Colon (tissue), 2 donors: Measurements from ENCODE around the gene TCP11.

Experiments
- FAIRE-seq: peaks from 2 replicates; lab custom pipeline; 2012; peaks lifted over from hg19 to GRCh38; lab: Jason Lieb, UNC
- donor health status: control.
- donor health status: control.

The TCP11 gene

DNA sequence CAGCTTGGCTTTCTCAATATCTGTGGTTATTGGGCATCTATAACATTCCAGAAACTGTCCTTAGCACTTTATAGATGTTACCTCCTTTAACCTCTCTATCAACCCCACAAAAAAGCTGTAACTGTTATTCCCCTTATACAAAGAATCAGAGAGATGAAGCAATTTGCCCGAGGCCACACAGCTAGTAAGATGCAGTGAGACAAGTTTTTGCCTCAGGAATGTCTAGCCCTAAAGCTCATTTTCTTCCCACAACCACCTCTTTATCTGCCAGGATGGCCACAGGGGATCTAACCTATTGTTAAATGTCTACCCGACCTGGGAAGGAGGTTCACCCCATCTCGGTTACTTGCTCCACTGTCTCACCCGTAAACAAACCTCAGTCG, 31.9 kb upstream of the TCP11 start:
- FAIRE-seq = no peak

DNA sequence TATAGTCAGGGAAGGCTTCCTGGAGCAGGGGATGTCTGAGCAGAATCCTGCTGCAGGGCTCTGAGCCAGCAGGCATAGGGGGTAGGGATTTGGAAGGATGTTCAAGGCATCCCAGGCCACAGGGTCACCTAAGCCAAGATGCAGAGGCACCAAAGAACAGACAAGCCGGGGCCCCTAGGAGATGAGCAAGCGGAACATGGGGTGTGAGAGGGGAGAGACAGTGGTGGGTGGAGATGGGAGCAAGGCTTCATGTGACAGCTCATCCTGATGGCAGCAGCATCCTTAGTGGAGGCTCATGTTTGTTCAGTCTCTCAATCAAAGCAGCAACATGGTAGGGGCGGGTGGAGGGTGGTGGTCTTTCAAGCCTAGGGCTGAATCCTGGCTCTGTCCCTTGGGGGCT, 29.8 kb upstream of the TCP11 start:
- no peak for FAIRE-seq

DNA sequence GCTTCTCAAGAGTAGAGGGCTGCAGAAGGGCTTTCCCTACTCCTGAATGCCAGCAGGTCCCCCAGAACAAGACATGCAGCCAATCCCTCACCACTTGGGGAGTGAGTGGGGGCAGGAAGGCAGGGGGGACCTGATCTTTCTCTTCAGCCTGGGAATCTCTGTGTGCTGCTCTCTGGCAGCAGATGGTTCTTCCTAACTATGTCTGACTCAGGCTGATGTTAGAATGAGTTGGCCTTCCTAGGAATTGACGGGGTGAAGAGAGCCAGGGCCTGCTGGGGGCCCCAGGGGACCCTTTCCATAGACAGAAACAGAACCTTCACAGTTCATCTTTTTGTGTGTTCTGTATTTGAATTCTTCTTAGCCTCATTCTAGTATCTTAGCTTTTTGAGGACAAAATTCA, 29.0 kb upstream of the TCP11 start:
- FAIRE-seq = no peak

DNA sequence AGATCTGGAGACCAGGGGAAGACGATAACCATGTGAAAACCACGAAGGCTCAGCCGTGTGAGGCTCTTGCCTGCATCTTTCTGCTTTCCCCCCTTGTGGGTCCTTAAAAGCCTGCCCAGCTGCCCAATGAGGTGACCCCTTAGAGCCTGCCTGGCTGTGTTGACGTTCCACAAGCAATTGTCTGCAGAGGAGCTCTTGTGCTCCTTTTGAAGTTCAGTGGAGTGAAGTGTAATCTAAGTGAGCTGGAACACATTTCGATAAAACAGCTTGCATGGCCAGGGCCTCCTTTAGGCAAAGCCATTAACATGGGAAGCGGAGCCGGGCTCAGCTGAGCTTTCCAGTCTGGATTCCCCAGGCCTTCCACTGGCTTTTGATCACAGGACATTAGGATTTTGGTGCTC, 27.3 kb upstream of the TCP11 start:
- no peak for FAIRE-seq

DNA sequence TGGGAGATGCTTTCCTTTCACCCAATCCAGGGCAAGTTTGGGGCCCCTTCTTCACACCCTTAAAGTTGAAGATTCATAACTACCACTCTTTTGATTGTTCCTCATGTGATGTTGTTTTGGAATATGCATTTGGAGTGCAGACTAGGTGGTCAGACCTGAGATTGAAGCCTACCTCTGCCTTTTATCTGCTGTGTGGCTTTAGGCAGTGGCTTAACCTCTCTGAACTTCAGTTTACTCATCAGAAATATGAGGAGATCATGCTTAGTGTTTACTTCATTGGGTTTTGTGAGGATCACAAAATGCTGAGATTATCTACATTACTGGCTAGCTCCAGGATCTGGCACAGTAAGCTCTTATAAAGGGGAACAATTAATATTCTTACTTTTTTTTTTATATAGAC, 26.4 kb upstream of the TCP11 start:
- no peak for FAIRE-seq

DNA sequence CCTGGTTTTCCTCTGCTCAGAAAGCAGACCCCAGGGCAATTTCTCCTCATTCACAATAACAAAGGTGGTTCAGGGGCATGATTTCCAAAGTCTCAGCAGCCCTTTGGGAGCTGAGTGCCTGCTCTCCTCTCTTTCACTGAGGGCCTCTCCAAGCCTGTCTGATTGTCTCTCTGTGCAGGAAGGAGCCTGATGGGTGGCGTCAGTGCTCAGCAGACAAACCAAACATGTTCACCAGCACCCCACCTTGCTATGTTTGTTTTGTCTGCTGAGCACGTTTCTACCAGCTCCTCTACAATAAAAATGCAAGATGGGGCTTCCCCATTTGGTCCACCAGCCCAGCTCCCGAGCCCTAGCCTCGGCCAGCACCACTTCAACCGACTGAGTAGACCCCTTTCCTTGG, 25.4 kb upstream of the TCP11 start:
- FAIRE-seq = no peak

DNA sequence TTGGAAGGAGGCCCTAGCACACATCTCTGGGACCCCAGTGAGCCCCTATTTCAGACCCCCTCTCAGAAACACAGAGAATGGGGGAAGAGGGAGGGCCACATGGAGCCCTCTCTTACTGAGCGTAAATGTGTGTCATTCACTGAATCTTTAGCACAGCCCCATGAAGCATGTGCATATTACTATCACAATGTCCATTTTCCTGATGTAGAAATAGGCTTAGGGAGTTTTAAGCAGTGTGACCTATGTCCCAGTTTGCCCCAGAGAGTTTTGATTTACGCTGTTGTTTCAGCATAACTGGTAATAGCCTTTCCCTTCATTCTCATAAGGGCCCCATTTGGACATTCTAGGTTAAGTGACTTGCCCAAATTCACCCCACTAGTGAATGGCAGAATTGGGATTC, 25.0 kb upstream of the TCP11 start:
- no peak for FAIRE-seq

DNA sequence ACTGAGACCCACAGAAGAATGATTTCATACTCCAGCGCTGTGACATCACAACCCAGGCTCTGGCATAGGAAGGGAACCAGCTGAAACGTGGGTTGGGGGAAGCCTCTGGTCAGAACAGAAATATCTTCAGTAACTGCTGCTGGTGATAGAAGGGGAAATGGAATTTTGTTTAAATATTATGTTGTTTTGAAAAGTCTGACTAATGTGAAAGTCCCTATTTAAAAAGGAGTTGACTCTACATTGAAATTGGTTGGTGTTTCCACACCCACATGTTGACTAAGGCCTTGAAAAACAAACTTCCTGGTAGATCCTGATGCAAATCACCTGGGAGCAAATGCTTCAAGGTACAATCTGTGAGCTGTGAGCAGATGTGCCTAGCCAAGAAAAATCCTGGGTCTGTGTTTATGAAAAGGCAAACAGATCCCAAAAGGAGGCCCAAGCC, 24.5 kb upstream of the TCP11 start:
- FAIRE-seq = no peak

DNA sequence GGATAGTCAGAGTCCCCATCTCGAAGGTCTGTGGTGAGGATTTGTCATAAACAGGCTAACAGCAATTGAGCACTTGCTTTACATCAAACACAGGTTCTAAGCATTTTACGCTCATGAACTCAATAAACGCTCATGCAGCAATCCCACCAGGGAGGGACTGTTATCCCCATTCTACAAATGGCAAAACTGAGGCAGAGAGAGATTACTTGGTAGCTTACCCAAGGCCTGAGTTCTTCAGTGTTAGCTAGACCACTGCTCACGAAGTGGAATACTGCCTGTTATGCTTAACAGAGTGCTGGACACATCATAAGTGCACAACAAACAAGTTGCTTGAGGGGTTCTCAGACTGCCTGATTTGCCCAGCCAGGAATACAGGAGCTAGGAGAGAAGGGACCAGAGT, 23.7 kb upstream of the TCP11 start:
- FAIRE-seq = no peak

DNA sequence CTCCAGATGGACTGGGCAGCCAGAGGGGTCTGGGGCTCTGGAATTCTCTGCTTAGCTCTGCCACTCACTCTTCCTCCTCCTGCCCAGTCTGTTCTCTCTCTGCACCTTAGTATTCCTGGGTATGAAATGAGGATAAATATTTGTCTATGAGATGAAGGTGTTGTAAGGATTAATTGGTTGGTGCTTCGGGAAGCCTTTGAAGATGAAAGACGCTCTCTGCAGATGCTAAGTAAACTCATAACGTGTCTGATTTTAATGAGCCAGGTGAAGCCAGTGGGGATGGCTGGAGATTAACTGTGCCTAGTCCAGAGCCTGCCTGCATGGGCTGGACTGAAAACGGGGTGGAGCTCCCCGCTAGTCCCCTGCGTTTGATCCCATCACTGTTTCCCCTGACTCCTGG, 23.1 kb upstream of the TCP11 start:
- FAIRE-seq = no peak

DNA sequence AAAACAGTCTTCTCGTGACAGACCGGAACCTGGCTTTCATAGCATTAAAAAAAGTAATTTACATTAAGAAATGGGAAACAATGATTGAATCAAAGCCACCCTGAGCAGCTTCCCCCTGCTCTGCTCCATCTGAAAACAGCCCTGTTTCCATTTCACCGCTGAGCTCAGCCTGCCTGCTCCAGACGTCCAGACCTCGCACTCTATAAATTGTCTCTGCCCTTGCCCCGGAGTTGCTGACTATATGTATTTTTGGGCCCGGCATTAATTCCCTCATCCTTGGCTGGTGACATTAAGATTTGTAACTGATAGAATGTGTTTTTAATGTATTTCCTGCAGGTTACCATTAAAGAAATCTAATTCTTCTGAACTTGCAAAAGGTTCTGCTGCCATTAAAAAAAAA, 22.7 kb upstream of the TCP11 start:
- no peak for FAIRE-seq

DNA sequence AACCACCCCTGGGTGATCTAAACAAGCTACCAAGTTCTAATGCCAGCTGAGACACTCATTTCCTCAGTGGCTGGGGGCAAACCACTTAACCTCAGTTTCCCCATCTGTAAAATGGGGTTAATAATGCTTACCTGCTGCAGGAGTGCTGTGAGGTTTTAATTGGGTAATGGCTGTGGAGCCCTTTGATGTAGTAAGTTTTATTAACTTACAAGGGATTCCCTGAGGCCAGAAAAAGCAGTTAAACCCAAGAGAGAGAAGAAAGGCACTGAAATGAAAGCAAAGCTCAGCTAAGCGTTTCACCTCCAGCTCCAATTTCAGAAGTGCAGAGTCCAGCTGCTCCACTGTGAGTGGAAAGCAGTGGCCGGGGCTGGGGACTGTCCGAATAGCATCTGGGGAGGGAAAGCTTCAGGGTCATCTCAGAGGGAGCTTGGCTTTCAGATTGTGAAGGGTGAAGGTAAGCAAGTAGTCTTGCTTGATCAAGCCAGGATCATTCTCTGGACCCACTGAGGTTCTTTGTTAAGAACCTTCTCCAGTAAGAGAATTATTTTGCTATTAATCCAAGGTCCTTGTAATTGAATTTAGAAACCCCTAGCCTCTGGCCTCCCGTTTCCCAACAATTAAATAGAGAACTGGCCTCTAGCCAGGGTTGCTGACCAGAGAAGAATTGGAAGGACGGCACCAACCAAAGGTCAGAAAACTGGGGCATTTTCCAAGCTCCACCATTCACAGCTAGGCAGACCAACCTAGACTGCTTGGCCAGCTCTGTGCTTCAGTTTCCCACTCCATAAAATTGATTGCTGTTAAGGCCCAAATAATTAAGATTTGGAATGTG, 20.9 kb upstream of the TCP11 start:
- no peak for FAIRE-seq

DNA sequence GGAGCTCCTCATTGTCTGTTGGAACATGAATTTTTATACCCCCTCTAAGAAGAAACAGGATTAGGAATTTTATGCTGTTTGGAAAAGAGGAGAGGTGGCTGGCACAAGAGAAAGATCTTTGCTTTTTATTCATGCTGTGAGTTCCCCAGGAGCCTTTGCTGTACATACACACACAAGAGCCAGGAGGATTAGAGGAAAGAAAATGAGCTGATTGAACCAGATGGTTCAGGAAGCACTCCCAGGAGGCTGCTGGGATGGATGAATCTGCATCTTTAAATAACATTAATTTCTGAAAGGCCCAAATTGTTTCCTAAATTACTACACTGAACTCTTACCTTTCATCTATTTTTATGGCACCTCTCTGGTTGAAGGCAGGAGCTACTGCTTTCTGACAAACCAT, 20.1 kb upstream of the TCP11 start:
- no peak for FAIRE-seq

DNA sequence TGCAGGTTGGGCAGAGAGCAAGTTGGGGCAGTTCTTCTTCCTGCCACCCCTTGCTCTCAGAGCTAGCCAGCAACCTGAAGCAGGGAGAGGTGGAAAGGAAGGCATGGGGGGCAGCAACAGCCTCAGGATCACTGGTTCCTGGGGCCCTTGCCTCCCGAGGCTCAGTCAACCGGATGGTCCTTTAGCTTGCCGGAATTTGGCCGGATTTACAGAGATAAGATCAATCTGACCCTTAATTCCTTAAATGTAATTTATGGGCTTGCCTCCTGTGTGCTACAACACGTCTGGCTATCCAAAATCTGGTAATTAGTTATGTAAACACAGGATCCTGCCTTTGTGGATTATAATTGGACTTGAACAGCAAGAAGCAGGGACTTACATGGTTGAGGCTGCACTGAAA, 19.5 kb upstream of the TCP11 start:
- no peak for FAIRE-seq

DNA sequence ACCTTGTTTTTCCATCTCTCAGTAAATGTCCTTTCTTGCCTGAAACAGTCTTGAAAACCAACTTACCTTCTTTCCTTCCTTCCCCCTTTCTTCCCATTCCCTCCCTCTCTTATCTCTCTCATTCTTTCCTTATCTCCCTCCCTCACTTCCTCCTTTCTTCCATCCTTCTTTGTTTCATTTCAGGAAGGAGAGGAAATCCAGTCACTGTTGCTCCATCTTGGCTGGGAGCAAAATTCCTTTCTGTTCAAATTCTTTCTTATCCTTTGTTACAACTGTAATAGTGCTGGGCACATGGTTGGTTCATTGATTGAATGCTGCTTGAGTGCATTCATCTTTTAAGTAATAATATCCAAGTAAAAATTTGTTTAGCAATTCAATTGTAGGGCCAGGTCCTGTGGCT, 17.4 kb upstream of the TCP11 start:
- no peak for FAIRE-seq

DNA sequence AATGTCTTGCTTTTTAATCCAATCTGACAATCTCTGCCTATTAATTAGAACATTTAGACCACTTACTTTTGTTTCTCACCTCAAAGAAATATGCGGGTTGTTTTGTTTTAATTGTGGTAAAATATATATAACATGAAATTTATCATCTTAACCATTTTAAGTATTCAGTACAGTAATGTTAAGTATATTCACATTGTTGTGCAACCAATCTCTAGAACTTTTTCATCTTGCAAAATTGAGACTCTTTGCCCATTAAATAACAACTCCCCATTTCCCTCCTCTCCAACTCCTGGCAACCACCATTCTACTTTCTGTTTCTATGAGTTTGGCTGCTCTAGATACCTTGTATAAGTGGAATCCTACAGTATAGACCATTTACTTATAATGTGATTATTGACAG, 13.8 kb upstream of the TCP11 start:
- no peak for FAIRE-seq

DNA sequence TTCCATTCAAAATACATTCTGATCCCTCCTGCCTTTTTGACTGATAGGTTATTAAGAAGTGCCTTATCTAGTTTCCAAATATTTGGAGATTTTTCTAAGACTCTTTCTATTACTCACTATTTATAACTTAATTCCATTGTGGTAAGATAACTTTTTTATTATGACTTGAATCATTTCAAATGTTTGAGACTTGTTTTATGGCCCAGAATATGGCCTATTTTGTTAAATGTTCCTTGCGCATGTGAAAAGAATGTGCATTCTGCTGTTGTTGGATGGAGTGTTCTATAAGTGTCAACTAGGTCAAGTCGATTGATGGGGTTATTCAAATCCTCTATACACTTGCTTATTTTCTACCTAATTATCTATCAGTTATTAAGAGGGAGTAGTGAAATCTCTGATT, 13.1 kb upstream of the TCP11 start:
- FAIRE-seq = no peak

DNA sequence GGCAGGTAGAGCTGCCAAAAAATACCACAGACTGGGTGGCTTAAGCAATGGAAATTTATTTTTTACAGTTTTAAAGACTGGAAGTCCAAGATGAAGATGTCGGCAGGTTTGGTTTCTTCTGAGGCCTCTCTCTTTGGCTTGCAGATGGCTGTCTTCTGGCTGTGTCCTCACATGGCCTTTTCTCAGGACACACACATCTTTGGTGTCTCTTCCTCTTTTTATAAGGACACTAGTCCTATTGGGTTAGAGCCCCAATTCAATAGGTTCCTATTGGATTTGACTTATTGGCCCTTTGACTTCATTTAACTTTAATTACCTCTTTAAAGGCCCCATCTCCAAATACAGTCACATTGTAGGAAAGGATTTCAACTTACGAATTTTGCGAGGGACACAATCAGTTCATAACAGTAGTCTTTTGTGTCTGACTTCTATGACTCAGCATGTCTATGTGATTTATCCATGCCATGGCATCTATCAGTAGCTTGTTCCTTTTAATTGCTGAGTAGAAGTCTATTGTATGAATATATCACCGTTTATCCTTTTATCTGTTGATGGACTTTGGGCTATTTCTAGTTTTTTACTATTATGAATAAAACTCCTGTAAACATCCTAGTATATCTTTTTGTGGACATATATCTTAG, 11.0 kb upstream of the TCP11 start:
- FAIRE-seq = no peak

DNA sequence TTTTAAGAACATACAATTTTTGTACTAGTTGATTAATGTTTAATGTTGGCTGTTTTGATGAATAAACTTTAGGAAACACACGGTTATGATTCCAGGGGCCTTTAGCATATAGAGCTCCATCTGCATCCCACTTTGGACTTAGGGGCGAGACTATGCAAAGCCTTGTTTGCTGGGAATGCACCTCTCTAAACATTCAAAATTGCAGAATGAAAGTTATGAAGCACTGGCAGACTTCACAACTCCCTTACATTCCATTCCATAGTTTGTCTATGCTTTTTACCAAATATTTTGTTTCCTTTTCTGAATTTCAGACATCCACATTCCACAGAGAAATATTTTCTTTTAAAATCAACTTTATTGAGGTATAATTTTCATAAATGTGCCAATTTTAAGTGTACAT, 10.3 kb upstream of the TCP11 start:
- FAIRE-seq = no peak

DNA sequence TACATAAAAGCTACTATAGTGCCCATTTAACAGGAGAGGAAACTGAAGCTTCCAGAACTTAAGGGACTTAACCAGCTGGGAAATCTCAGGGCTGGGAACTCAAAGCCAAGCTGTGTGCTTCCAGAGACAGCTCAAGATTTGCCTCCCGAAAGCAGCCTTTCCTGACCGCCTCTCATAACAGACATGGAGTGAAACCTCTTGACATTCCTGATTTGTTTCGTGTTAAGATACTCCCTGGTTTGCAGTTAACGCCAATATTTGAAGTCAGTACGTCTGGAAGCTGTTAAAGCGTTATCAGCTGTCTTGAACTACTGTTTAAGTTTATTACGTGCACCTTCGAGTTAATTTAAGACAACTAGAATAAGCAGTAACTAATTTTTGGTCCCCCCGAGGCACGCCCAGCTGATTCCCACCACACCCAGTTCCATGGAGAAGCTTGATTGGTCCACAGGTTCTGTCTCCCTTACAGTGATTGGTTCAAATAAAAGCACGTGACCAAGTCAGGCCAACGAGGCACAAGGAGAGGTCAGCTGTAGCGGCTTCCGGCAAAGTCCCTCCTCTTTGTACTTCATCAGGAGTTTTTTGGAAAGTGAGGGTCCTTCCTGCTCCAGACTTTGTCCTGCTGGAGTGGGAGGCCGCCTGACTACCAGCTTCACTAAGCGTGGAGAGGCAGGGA, 8.9 kb upstream of the TCP11 start:
- no peak for FAIRE-seq

DNA sequence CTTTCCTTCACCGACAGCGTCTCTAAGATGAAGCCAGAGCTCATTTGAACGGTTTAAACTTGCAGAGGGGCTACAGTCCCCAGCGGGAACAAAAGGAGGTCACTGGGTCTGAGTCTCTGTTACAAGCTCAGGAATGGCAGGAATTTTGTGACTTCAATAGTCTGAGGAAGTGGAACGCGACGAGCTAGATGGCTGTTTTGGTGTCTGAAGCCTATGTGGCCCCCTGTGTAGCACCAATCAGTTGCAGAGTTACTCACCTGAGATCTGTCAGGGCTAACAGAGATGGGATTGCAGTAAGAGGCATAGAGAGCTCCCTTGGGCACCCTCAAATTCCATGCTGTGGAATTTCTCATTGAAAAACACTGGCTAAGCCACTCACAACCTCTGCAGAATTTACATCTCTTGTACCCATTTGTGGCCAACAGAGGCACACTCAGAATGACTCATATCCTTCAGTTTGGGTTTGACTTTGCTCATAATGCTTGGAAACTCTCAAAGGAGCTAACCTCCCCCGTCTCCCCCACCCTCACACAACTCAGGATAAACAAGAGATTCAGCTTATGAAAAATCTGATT, 7.1 kb upstream of the TCP11 start:
- no peak for FAIRE-seq

DNA sequence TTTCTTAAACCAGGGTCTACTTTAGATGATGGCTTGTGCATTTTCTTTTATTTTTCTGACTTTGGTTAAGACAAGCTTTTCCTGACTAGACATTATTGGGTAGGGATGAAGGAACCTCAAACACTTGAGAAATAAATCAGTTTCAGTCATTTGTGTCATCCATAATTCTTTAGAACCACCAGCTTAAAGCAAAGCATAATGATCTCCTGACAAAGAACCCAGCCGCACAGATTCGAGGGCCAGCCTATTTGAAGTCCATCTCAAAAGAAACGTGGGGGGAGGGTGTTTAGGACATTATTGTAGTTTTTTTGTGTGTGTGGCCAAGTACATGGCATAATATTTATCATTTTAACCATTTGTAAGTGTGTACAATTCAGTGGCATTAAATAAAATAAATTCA, 6.3 kb upstream of the TCP11 start:
- no peak for FAIRE-seq

DNA sequence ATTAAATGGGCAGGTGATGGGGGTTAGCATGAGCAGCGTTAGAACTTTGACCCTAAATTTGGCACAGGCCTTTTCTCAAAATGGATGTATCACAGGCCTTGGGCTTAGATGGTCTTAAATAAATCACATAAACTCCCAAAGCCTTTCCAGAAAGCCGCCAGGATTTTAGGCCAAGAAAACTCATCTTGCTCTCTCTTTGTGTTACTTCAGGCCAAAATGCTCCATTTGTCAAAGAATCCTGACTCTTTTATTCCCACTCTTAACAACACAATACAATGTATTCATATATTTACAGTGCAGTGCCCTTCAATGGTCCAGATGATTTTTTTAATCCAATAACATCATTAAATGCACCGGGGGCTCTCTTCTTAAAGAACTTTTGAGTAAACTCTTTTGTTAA, 5.9 kb upstream of the TCP11 start:
- FAIRE-seq = no peak
